LNCAP (cell line): ENCODE results near the gene CAMTA1.

Experiments used
- CTCF ChIP-seq: fragments of 450-650 bp; IDR thresholded peaks from 2 replicates; pipeline ENCODE4 v1.5.1; 2017; ENCODE audit warnings: mild to moderate bottlenecking

Gene CAMTA1

GRCh38 chr1:7050751-7051665, 265.8 kb downstream of the CAMTA1 start:
- no peak for TF ChIP-seq CTCF

GRCh38 chr1:7052701-7053100, 267.4 kb downstream of the CAMTA1 start:
- TF ChIP-seq CTCF, result no peak

GRCh38 chr1:7060745-7061144, 275.5 kb downstream of the CAMTA1 start:
- TF ChIP-seq CTCF, result no peak

- no peak for TF ChIP-seq CTCF
These were observed 277.2 kb downstream of the CAMTA1 start for GRCh38 chr1:7062346-7063061.

- no peak for TF ChIP-seq CTCF
These were observed 278.7 kb downstream of the CAMTA1 start for GRCh38 chr1:7063981-7064380.

GRCh38 chr1:7068552-7068951, 283.3 kb downstream of the CAMTA1 start:
- TF ChIP-seq CTCF, result no peak

- no peak for TF ChIP-seq CTCF
These were observed 284.7 kb downstream of the CAMTA1 start for GRCh38 chr1:7069931-7070330.
